Thyroid gland (tissue), 4 donors: ENCODE results near the gene SFXN5. TPM values are rescaled to one million over a fixed set of nuclear protein-coding genes. Genes with fewer than 3 reads are reported as not detected.

Source experiments
- DNase-seq, 2 donors: peaks; one replicate each; pipeline ENCODE4 v3.0.0-alpha.2; 2019
- H3K27ac ChIP-seq, 3 donors: fragments of 200-600 bp; sonication (generic); 1 replicate in 2 of 3; 2 replicates in 1 of 3; pipeline ENCODE4 v1.5.1; 2016 to 2019; ENCODE audit warnings: mild to moderate bottlenecking in 1 of 3, moderate library complexity in 1 of 3
- H3K27me3 ChIP-seq: fragments of 200-600 bp; sonication (generic); one replicate; pipeline ENCODE4 v1.5.1; 2019
- H3K36me3 ChIP-seq, 2 donors: fragments of 200-600 bp; sonication (generic); one replicate each; pipeline ENCODE4 v1.5.1; 2016 to 2019
- H3K4me1 ChIP-seq, 2 donors: fragments of 200-600 bp; sonication (generic); one replicate each; pipeline ENCODE4 v1.5.1; 2017 to 2019
- H3K4me3 ChIP-seq, 3 donors: fragments of 200-600 bp; sonication (generic); replicated peaks in 1 of 3; 1 replicate in 2 of 3; 2 replicates in 1 of 3; pipeline ENCODE4 v1.5.1; 2016; ENCODE audit warnings: mild to moderate bottlenecking in 1 of 3
- H3K9me3 ChIP-seq: fragments of 200-600 bp; sonication (generic); one replicate; pipeline ENCODE4 v1.5.1; 2017
- CTCF ChIP-seq, 6 experiments: fragments of 200-600 bp in 3 of 6; fragments of 450-650 bp in 3 of 6; sonication (generic) in 3 of 6; IDR thresholded peaks; one replicate each; pipeline ENCODE4 v1.5.1; 2016 to 2019; ENCODE audit warnings: antibody characterized with exemption in 6 of 6, mild to moderate bottlenecking in 2 of 6, inconsistent platforms in 1 of 6, moderate library complexity in 1 of 6
- POLR2A ChIP-seq, 2 donors: fragments of 450-650 bp; IDR thresholded peaks; one replicate each; pipeline ENCODE4 v1.6.1; 2017; ENCODE audit warnings: antibody characterized with exemption in 2 of 2, mild to moderate bottlenecking in 2 of 2, moderate library complexity in 1 of 2
- WGBS, 2 donors: methylation state at CpG; one replicate each; pipeline ENCODE4 v1.1.5; 2017; 5-methylcytosine and 5-hydroxymethylcytosine counted together
- intact Hi-C: fragments of 100-400 bp; cut with DNase I; formaldehyde crosslinking; loops from one replicate; pipeline ENCODE4 v1.15.1; 2023
- total RNA-seq, 4 donors: library from RNA; depleted of rRNA; stranded (reverse); fragments of >200 nt; gene quantifications; one replicate each; pipeline ENCODE4 v1.2.3, GENCODE V29; 2016

SFXN5 gene
- total RNA-seq, 4 donors from 2014 or later = 10.3 to 17.2 (median 16.5) TPM

- Histone ChIP-seq H3K36me3 (peaks cover under 1 to 6% of the 10 kb centered on the region in 2 donors), H3K27me3 (no peaks in the 10 kb centered on the region), H3K9me3 (no peaks in the 10 kb centered on the region), H3K27ac (no peak overlapping the region), H3K4me1 (peaks cover 13 to 19% of the 10 kb centered on the region in 2 donors), H3K4me3 (no peak overlapping the region)
- 89 to 93% methylated on average over 13 of the region's 13 CpGs for WGBS, 2 donors
- no peak for TF ChIP-seq CTCF (IDR thresholded peaks at IDR 0.05)
- no peak for TF ChIP-seq POLR2A (IDR thresholded peaks at IDR 0.05)
- no peak for DNase-seq
- intact Hi-C loops = loop anchor here (10.0 kb wide), 1 partner anchor 160 kb away; the partner anchor contains the start of genes CCT7 and PRADC1
Observed at GRCh38 chr2:73074110-73075069, 2.9 kb upstream of the SFXN5 start.

- H3K27ac ChIP-seq = peak overlapping the region in 1 of 3 donors; percentile 84
- no peak overlapping the region for H3K4me3 ChIP-seq
Observed at GRCh38 chr2:73072416-73072815, 904 bp upstream of the SFXN5 start.

GRCh38 chr2:73072129-73072395 is 550 bp upstream of the SFXN5 start:
- intact Hi-C loops = loop anchor here (10.0 kb wide), 1 partner anchor 163 kb away; the partner anchor contains the start of genes CCT7 and PRADC1
- DNase-seq = peak; percentile 22 to 31

More at GRCh38 chr2:73072416-73072815, 904 bp upstream of the SFXN5 start:
- Histone ChIP-seq H3K9me3 (no peaks in the 10 kb centered on the region), H3K4me1 (peaks cover 13 to 19% of the 10 kb centered on the region in 2 donors), H3K36me3 (peaks cover 0 to 6% of the 10 kb centered on the region in 2 donors), H3K27me3 (no peaks in the 10 kb centered on the region)
- 82 to 100% methylated on average over 1 of the region's 1 CpG for WGBS, 2 donors
- TF ChIP-seq POLR2A (IDR thresholded peaks at IDR 0.05) (no peak), CTCF (IDR thresholded peaks at IDR 0.05) (no peak)
- intact Hi-C loops = loop anchor here (10.0 kb wide), 1 partner anchor 162 kb away; the partner anchor contains the start of genes CCT7 and PRADC1
- DNase-seq = no peak

GRCh38 chr2:73070643-73071359 is 711 bp downstream of the SFXN5 start:
- Histone ChIP-seq H3K4me1 (peaks cover 13 to 19% of the 10 kb centered on the region in 2 donors), H3K27ac (peak overlapping the region; percentile 6 to 93 (median 26)), H3K36me3 (peaks cover 0 to 6% of the 10 kb centered on the region in 2 donors), H3K27me3 (no peaks in the 10 kb centered on the region), H3K4me3 (peak overlapping the region; percentile 90 to 96 (median 91)), H3K9me3 (no peaks in the 10 kb centered on the region)
- peak; percentile 33 to 38 for DNase-seq
- TF ChIP-seq CTCF (IDR thresholded peaks at IDR 0.05) = no peak
- peak in 1 of 2 donors; percentile 57 for TF ChIP-seq POLR2A (IDR thresholded peaks at IDR 0.05)
- intact Hi-C loops = loop anchor here (10.0 kb wide), 1 partner anchor 164 kb away; the partner anchor contains the start of genes CCT7 and PRADC1
- WGBS, 2 donors = 0% methylated on average over 10 of the region's 83 CpGs

More at GRCh38 chr2:73072129-73072395, 550 bp upstream of the SFXN5 start:
- 22 to 26% methylated on average over 11 of the region's 11 CpGs for WGBS, 2 donors
- Histone ChIP-seq H3K27ac (peak overlapping the region in 2 of 3 donors; percentile 84 to 93), H3K4me3 (peak overlapping the region; percentile 48 to 96 (median 90)), H3K27me3 (no peaks in the 10 kb centered on the region), H3K9me3 (no peaks in the 10 kb centered on the region), H3K36me3 (peaks cover 0 to 6% of the 10 kb centered on the region in 2 donors), H3K4me1 (peaks cover 13 to 19% of the 10 kb centered on the region in 2 donors)
- TF ChIP-seq POLR2A (IDR thresholded peaks at IDR 0.05) (no peak), CTCF (IDR thresholded peaks at IDR 0.05) (no peak)
